HG03457 (cell line): ENCODE data around the gene KCNH8.

ENCODE experiments used
- ATAC-seq: cut with Tn5 transposase; IDR thresholded peaks from one replicate; pipeline ENCODE4 v1.9.1; 2021; ENCODE audit warnings: moderate number of reproducible peaks; ENCODE audit not compliant: unreplicated experiment

KCNH8 gene

GRCh38 chr3:19248767-19249166 is 100.5 kb downstream of the KCNH8 start:
- no peak for ATAC-seq

- ATAC-seq, result no peak
Observed at GRCh38 chr3:19250959-19251610, 102.8 kb downstream of the KCNH8 start.

- ATAC-seq, result no peak
Observed at GRCh38 chr3:19254189-19254588, 105.9 kb downstream of the KCNH8 start.

- no peak for ATAC-seq
Observed at GRCh38 chr3:19254784-19255338, 106.6 kb downstream of the KCNH8 start.

- no peak for ATAC-seq
Observed at GRCh38 chr3:19256313-19256712, 108.0 kb downstream of the KCNH8 start.

- ATAC-seq, result no peak
Observed at GRCh38 chr3:19263606-19264005, 115.3 kb downstream of the KCNH8 start.

- ATAC-seq, result no peak
Observed at GRCh38 chr3:19264424-19264823, 116.1 kb downstream of the KCNH8 start.

GRCh38 chr3:19267040-19267439 is 118.7 kb downstream of the KCNH8 start:
- no peak for ATAC-seq

- no peak for ATAC-seq
Observed at GRCh38 chr3:19270481-19270880, 122.2 kb downstream of the KCNH8 start.

GRCh38 chr3:19272296-19272695 is 124.0 kb downstream of the KCNH8 start:
- ATAC-seq, result no peak

GRCh38 chr3:19273091-19273490 is 124.8 kb downstream of the KCNH8 start:
- ATAC-seq, result no peak

GRCh38 chr3:19274576-19274975 is 126.3 kb downstream of the KCNH8 start:
- no peak for ATAC-seq

GRCh38 chr3:19284974-19285373 is 136.7 kb downstream of the KCNH8 start:
- no peak for ATAC-seq

- ATAC-seq, result no peak
Observed at GRCh38 chr3:19293295-19293694, 145.0 kb downstream of the KCNH8 start.

- ATAC-seq, result no peak
Observed at GRCh38 chr3:19295208-19295607, 146.9 kb downstream of the KCNH8 start.

- ATAC-seq, result no peak
Observed at GRCh38 chr3:19331931-19332330, 183.6 kb downstream of the KCNH8 start.

- no peak for ATAC-seq
Observed at GRCh38 chr3:19334120-19334519, 185.8 kb downstream of the KCNH8 start.

GRCh38 chr3:19338769-19339168 is 190.5 kb downstream of the KCNH8 start:
- no peak for ATAC-seq

GRCh38 chr3:19342389-19342788 is 194.1 kb downstream of the KCNH8 start:
- no peak for ATAC-seq

- ATAC-seq, result no peak
Observed at GRCh38 chr3:19346759-19347158, 198.4 kb downstream of the KCNH8 start.

- no peak for ATAC-seq
Observed at GRCh38 chr3:19347671-19348070, 199.4 kb downstream of the KCNH8 start.

- ATAC-seq, result no peak
Observed at GRCh38 chr3:19348500-19348899, 200.2 kb downstream of the KCNH8 start.
